Measurements from ENCODE around the gene PYCARD.
A peak's percentile ranks its signal among the peaks of the same experiment; 100 is the strongest.
"Not testable (repeated sequence)": the region's sequence is repeated elsewhere in the genome, so short reads cannot be mapped to it uniquely, and the experiment has no call there.

PYCARD gene

GRCh38 chr16:31202414-31203375 lies at the start of gene PYCARD:
Gene PYCARD, minus strand, starts transcription at chr16:31202760. Its CDS starts 70 bp downstream, at chr16:31202690.
- peak in 1 of 2 experiments; percentile 18 for DNase-seq

- no peak for DNase-seq
Observed at GRCh38 chr16:31251435-31251834, 48.9 kb upstream of the PYCARD start.

DNA sequence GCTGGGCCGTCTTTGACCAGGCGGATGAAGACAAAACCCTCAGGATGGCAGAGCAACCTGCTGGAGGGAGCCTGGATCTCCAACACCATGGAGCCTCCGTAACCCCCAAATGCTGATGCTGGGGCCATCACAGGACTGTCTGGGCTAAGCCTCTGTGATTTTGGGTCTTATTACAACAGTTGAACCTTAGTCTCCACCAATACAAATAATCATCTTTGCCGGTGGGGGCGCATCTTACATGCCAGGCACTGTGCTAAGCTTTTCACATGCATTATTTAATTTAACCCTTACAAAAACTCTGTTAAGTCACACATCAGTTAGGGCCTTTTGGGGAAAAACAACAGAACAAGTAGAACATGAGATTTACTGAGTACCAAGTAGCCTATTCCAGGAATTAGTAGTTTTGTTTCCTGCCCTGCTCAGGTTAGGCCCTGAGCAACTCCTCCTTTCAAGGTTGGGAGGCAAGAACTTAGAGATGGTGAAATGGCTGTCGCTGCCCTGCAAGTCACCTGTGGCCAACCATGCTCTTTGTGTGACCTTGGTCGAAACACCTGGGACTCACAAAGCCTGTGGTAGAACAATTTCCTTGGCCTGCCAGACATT lies 48.3 kb upstream of the PYCARD start:
- no peak for DNase-seq

- DNase-seq = no peak
Observed at GRCh38 chr16:31248344-31248743, 45.8 kb upstream of the PYCARD start.

- no peak for DNase-seq
Observed at GRCh38 chr16:31246296-31246695, 43.7 kb upstream of the PYCARD start.

GRCh38 chr16:31245598-31245997 lies 43.0 kb upstream of the PYCARD start:
- DNase-seq = not testable (repeated sequence)

DNA sequence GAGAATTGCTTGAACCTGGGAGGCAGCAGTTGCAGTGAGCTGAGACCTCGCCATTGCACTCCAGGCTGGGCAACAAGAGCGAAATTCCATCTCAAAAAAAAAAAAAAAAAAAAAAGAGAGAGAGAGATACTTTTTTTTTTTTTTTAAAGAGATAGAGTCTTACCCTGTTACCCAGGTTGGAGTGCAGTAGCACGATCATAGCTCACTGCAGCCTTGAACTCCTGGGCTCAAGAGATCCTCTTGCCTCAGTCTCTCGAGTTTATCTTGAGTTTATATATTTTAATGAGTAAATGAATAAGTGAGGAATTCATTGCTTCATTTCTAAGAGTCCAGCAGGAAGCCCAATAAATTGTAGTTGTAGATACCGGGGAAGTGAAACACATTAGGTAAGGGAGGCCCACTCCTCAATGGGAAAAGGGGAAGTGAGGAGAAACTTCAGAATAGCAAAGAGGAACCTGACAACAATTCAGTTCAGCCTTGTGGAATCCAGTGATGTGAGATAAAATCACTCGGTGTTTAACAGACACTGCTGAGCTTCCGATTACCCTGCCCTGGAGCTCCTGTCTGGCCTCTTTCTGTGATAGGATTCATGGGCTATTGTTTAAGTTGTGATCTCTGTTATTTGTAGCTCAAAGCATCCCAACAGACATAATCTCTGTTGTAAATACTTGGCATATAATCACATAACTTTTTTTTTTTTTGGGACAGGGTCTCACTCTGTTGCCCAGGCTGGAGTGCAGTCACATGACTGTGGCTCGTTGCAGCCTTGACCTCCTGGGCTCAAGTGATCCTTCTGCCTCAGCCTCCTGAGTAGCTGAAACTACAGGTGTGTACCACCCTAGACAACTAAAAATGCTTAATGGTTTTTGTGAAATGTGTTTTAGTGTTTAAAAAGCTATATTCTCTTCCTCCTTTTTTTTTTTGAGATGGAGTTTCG lies 41.4 kb upstream of the PYCARD start:
- DNase-seq = no peak

DNA sequence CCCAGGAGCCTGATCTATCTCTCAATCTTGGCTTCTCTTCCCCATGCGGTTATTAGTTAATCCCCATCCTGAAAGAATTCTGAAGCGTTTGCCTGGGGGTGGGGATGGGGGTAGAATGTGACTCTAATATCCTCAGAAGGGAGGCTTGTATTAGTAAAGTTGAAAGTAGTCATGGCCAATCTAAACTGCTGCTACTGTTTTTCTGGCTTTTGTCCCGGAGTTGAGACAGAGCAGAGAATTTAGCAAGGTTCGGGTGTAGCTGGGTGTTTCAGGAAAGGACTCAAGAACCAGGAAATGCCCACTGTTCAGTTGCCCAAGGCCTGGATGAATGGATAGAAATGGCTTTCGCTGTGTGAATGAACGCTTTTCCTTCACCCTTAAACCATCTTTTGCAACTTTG lies 39.6 kb upstream of the PYCARD start:
- DNase-seq = no peak

- no peak for DNase-seq
Observed at GRCh38 chr16:31238041-31238440, 35.5 kb upstream of the PYCARD start.

DNA sequence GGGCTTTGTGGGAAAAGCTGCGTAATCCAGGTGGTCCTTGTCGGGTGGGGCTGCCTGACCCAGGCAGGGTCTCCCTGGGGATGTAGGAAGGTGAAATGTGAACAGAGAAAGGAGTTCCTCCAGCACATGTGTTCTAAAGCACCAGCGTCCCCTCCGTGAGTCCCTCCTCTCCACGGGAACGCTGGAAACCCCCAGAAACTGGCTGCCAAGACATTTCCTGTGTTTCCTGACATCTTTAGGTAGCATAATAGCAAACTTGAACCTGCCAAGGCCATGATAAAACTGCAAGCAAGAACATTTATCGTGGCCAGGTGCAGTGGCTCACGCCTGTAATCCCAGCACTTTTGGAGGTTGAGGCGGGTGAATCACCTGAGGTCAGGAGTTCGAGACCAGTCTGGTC lies 26.9 kb upstream of the PYCARD start:
- no peak for DNase-seq

GRCh38 chr16:31228206-31228605 lies 25.6 kb upstream of the PYCARD start:
- no peak for DNase-seq

GRCh38 chr16:31225193-31225592 lies 22.6 kb upstream of the PYCARD start:
- no peak for DNase-seq

DNA sequence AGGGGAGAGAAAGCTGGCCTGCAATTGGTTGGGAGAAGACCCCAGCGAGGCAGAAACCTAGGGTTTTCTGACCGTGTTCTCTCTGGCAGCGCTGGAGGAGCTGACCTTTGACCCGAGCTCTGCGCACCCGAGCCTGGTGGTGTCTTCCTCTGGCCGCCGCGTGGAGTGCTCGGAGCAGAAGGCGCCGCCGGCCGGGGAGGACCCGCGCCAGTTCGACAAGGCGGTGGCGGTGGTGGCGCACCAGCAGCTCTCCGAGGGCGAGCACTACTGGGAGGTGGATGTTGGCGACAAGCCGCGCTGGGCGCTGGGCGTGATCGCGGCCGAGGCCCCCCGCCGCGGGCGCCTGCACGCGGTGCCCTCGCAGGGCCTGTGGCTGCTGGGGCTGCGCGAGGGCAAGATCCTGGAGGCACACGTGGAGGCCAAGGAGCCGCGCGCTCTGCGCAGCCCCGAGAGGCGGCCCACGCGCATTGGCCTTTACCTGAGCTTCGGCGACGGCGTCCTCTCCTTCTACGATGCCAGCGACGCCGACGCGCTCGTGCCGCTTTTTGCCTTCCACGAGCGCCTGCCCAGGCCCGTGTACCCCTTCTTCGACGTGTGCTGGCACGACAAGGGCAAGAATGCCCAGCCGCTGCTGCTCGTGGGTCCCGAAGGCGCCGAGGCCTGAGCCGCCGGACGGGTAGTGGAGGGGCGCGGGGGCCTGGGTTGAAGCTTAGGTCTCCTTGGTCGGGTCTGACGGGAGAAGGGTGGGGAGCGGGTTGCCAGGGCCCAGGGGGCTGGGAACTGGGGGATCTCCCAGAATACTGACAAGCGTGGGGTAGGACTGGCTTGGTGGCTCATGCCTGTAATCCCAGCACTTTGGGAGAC lies 21.8 kb upstream of the PYCARD start:
- DNase-seq = no peak

DNA sequence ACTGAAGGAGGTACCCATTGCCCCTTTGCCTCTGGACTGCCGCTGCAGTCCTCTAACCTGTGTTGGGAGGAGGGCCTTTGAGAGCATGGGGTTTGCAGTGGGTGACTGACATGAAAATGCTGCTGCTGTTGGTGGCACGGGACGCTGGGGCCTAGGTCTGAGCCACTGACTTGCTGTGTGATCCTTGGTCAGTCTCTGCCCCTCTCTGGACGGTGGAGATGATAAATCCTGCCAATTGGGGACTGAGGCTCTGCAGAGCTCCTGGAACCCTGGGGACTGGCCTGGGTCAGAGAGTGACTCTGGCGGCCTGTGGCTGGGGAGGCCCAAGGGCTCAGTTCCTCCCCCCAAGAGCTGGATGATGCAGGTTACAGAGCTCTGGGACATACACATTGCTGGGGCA lies 20.5 kb upstream of the PYCARD start:
- DNase-seq = no peak

- DNase-seq = no peak
Observed at GRCh38 chr16:31221357-31222160, 19.0 kb upstream of the PYCARD start.

GRCh38 chr16:31219154-31219741 lies 16.7 kb upstream of the PYCARD start:
- DNase-seq = no peak

DNA sequence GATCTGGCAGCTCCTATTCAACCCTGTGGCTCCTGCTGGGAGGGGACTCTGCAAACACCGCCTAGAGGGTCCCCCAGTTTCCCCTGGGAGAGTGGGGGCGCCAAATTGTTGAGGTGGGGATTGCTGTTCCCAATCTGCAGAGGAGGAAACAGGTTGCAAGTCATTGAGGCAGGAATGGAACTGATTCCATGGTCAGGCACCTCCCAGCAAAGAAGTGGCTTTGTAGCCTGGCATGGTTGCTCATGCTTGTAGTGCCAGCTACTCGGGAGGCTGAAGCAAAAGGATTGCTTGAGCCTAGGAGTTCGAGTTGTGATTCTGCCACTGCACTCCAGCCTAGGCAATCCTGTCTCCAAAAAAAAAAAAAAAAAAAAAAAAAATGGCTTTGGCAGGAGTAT lies 14.6 kb upstream of the PYCARD start:
- DNase-seq = no peak

DNA sequence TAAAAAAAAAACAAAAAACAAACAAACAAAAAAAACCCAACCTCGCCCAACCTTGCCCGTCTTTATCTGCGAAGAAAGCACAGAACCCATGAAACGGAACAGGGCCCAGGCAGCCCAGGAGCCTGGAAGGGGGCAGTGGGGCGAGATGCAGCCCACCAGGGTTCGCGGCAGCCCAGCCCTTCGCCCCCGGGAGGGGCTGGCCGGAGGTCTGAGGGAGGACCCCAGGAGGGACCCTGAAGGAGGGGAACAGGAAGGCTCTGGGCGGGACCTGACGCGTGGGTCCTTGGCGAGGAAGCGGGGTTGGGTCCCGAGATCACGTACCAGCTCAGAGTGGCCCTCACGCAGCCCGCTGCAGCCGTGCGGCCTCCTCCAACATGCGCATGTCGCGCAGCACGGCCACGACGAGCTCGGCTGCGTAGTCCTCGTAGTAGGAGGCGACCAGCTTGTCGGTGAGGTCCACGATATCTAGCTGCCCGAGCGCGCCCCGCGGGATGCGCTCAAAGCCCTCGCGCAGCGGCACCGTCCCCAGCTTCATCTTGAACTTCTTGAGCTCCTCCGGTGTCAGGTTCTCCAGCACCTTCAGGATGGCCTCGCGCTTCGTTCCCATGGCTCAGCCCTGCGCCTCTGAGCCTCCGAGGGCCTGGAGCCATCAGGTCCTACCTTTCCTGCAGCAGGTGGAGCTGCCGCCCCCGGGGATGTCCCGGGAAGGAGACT lies 14.0 kb upstream of the PYCARD start, which contains the start of gene PYDC1:
Gene PYDC1 (minus strand): TSS at position 714 of the 714 bp plus-strand sequence. CDS start 107 bp downstream, at position 607.
- DNase-seq = no peak

DNA sequence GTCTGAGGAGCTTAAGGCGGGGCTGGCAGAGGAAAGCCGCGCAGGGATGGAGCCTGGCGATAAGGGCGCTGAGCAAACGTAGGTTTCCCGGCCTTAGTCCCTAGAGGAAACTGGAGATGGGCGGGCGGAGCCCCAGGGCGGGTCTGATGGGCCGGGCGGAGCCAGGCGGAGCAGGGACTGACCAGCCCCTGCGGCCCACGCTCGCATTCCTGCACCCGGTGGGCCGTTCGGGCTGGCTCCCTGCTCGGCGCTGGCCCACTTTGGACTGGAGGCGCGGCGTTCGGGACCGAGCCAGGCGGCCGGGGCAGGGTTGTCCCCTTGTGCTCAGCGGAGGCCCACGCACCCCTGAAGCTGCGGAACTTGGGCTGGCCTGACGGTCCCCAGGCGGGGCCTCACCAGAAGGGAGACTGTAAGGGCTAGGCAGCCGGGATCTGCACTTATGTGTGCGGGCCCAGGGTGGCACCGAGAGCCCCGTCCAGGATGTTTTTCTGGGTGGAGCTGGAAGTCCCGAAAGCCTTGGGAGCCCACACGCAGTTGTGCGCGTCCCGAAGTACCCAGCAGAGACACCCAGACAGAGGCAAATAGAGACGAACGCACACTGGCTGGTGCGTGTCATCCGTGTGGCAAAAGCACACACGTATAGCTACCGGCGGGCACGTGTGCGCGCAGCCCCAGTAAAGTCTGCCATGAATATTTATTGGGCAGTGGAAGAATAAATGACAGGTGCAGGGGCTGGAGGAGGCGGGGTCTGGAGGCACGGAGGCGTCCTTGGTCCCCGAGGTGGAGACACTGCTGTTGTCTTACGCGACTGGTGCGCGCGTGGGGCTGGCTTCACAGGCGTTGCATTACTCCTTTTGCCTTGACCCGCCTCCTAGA lies 13.0 kb upstream of the PYCARD start:
- DNase-seq = no peak

Data from stimulated activated CD4-positive, alpha-beta T cell treated with anti-CD3 and anti-CD28 coated beads, Interleukin-4, amount 100 ng/mL, for 4 hours (primary cell).